T-cell (primary cell): ENCODE measurements around the gene ARV1. TPM values are rescaled to one million over a fixed set of nuclear protein-coding genes. Genes with fewer than 3 reads are reported as not detected.

Source experiments
- ATAC-seq, 4 experiments: fragments of 200-7000 bp in 3 of 4; fragments of 150-1000 bp in 1 of 4; cut with Tn5 transposase; replicated peaks in 1 of 4; 1 replicate in 3 of 4; 2 replicates in 1 of 4; pipeline ENCODE4 v1.10.0; 2021; ENCODE audit warnings: moderate library complexity in 3 of 4, mild to moderate bottlenecking in 2 of 4, moderate number of reproducible peaks in 1 of 4
- CTCF ChIA-PET, 2 donors: fragments of 300-600 bp; sonication (Branson Sonifier 250); formaldehyde crosslinking; loops; one replicate each; lab custom pipeline; 2022; ENCODE audit warnings: antibody characterized with exemption in 2 of 2; lab: Charles Lee
- POLR2A ChIA-PET, 2 donors: fragments of 300-600 bp; sonication (Branson Sonifier 250); formaldehyde crosslinking; loops; one replicate each; lab custom pipeline; 2022; ENCODE audit warnings: antibody characterized with exemption in 2 of 2; lab: Charles Lee
- DNase-seq, 35 experiments: peaks; one replicate each; pipeline versions ENCODE4 v3.0.0 to v3.0.0-alpha.2; 2013 to 2023
- H3K27ac ChIP-seq: one replicate; pipeline ENCODE4 v1.5.1; 2013; ENCODE audit warnings: low read length
- H3K27me3 ChIP-seq, 2 experiments: replicated peaks in 1 of 2; 1 replicate in 1 of 2; 2 replicates in 1 of 2; pipeline versions ENCODE4 v1.6.1 to v1.7.0; 2013; ENCODE audit warnings: low read length in 1 of 2, mixed read lengths in 1 of 2; ENCODE audit not compliant: control insufficient read depth in 2 of 2, insufficient read depth in 2 of 2; ENCODE audit errors: extremely low read depth in 1 of 2
- H3K36me3 ChIP-seq, 2 donors: 1 replicate in 1 of 2; 2 replicates in 1 of 2; pipeline versions ENCODE4 v1.6.1 to v1.7.0; 2013; ENCODE audit warnings: low read length in 1 of 2; ENCODE audit not compliant: control insufficient read depth in 2 of 2, insufficient read depth in 1 of 2; ENCODE audit errors: extremely low read depth in 1 of 2
- H3K4me1 ChIP-seq, 2 experiments: 1 replicate in 1 of 2; 2 replicates in 1 of 2; pipeline versions ENCODE4 v1.6.1 to v1.7.0; 2013; ENCODE audit warnings: low read length in 2 of 2, mixed read lengths in 1 of 2; ENCODE audit not compliant: insufficient read depth in 2 of 2, control insufficient read depth in 1 of 2; ENCODE audit errors: extremely low read depth in 1 of 2
- H3K4me3 ChIP-seq, 2 donors: 1 replicate in 1 of 2; 2 replicates in 1 of 2; pipeline versions ENCODE4 v1.5.1 to v1.7.0; 2013; ENCODE audit warnings: mild to moderate bottlenecking in 2 of 2, low read length in 1 of 2, moderate library complexity in 1 of 2; ENCODE audit not compliant: control insufficient read depth in 1 of 2; ENCODE audit errors: extremely low read depth in 1 of 2
- H3K9me3 ChIP-seq: 2 replicates; pipeline ENCODE4 v1.7.0; 2013
- H3K27ac Mint-ChIP-seq, 2 donors: one replicate each; pipeline ENCODE4 v1.8.0; 2020 to 2021; ENCODE audit warnings: mild to moderate bottlenecking in 2 of 2, mixed read lengths in 2 of 2
- H3K27me3 Mint-ChIP-seq, 2 donors: one replicate each; pipeline ENCODE4 v1.8.0; 2021 to 2022; ENCODE audit warnings: mixed read lengths in 2 of 2
- H3K36me3 Mint-ChIP-seq: one replicate; pipeline ENCODE4 v1.8.0; 2021; ENCODE audit warnings: mixed read lengths
- H3K4me1 Mint-ChIP-seq, 3 donors: one replicate each; pipeline ENCODE4 v1.8.0; 2020 to 2022; ENCODE audit warnings: mixed read lengths in 3 of 3, mild to moderate bottlenecking in 1 of 3
- H3K4me3 Mint-ChIP-seq, 3 donors: one replicate each; pipeline ENCODE4 v1.8.0; 2020 to 2022; ENCODE audit warnings: mild to moderate bottlenecking in 3 of 3, mixed read lengths in 3 of 3, moderate library complexity in 3 of 3
- H3K9me3 Mint-ChIP-seq, 3 donors: one replicate each; pipeline ENCODE4 v1.8.0; 2020 to 2022; ENCODE audit warnings: mixed read lengths in 3 of 3
- WGBS: methylation state at CpG from one replicate; pipeline ENCODE4 v1.1.5; 2013; ENCODE audit warnings: missing lambda C conversion rate; ENCODE audit not compliant: insufficient coverage; 5-methylcytosine and 5-hydroxymethylcytosine counted together
- total RNA-seq, 35 experiments: library from RNA in 6 of 35; stranded (reverse) in 6 of 35; fragments of 120-200 nt in 1 of 35; gene quantifications; one replicate each; pipeline versions ENCODE4 v1.2.1 to v1.2.4 and lab custom pipeline; 2013 to 2026

The ARV1 gene
- total RNA-seq, 5 donors from 2014 or later (not counting 1 experiment from before 2014, with no cell fraction given), result 6.7 to 13.2 (median 10.0) TPM

- peaks cover 5 to 11% (median 5%) of the 10 kb centered on the region in 3 donors for H3K4me1 Mint-ChIP-seq
- no peak overlapping the region for H3K27ac Mint-ChIP-seq
- ChIA-PET CTCF (interaction anchor here in 1 of 2 donors (1.1 kb wide), 1 partner anchor 257 kb away, joined by 3 read pairs; no protein-coding TSS in a partner anchor), POLR2A (no interaction called here)
- Histone ChIP-seq H3K4me1 (no peaks in the 10 kb centered on the region), H3K27ac (no peak overlapping the region), H3K9me3 (no peaks in the 10 kb centered on the region), H3K36me3 (peaks cover 9 to 45% of the 10 kb centered on the region in 2 donors), H3K4me3 (no peak overlapping the region), H3K27me3 (no peaks in the 10 kb centered on the region)
- H3K4me3 Mint-ChIP-seq, result no peak overlapping the region
- ATAC-seq (no peak), DNase-seq (no peak)
- WGBS, result no CpG with 5 or more reads among the region's 4 CpGs
- peaks cover 52% of the 10 kb centered on the region for H3K36me3 Mint-ChIP-seq
- H3K27me3 Mint-ChIP-seq, result no peaks in the 10 kb centered on the region
- no peaks in the 10 kb centered on the region for H3K9me3 Mint-ChIP-seq
Measured at GRCh38 chr1:230939806-230940489, 38.9 kb upstream of the ARV1 start.

- no peak overlapping the region for H3K4me3 Mint-ChIP-seq
- Histone ChIP-seq H3K9me3 (no peaks in the 10 kb centered on the region), H3K27ac (no peak overlapping the region), H3K4me3 (no peak overlapping the region), H3K27me3 (no peaks in the 10 kb centered on the region), H3K4me1 (no peaks in the 10 kb centered on the region), H3K36me3 (peaks cover 9 to 46% of the 10 kb centered on the region in 2 donors)
- no peaks in the 10 kb centered on the region for H3K27me3 Mint-ChIP-seq
- POLR2A ChIA-PET, result interaction anchor here in 1 of 2 donors (0.6 kb wide), 1 partner anchor 10 kb away, joined by 4 read pairs; no protein-coding TSS in a partner anchor
- no peak for DNase-seq
- H3K4me1 Mint-ChIP-seq, result peaks cover 5 to 7% (median 5%) of the 10 kb centered on the region in 3 donors
- peaks cover 51% of the 10 kb centered on the region for H3K36me3 Mint-ChIP-seq
- no peak overlapping the region for H3K27ac Mint-ChIP-seq
- no CpG with 5 or more reads among the region's 1 CpG for WGBS
- CTCF ChIA-PET, result no interaction called here
- no peaks in the 10 kb centered on the region for H3K9me3 Mint-ChIP-seq
- no peak for ATAC-seq
Measured at GRCh38 chr1:230940848-230941247, 38.0 kb upstream of the ARV1 start.

GRCh38 chr1:230943048-230943593 lies 35.8 kb upstream of the ARV1 start:
- H3K36me3 Mint-ChIP-seq, result peaks cover 60% of the 10 kb centered on the region
- H3K27me3 Mint-ChIP-seq, result no peaks in the 10 kb centered on the region
- no peak overlapping the region for H3K27ac Mint-ChIP-seq
- ChIA-PET POLR2A (no interaction called here), CTCF (no interaction called here)
- Histone ChIP-seq H3K27ac (no peak overlapping the region), H3K4me1 (no peaks in the 10 kb centered on the region), H3K4me3 (no peak overlapping the region), H3K36me3 (peaks cover 8 to 35% of the 10 kb centered on the region in 2 donors), H3K27me3 (no peaks in the 10 kb centered on the region), H3K9me3 (no peaks in the 10 kb centered on the region)
- DNase-seq, result no peak
- peaks cover 3 to 7% (median 5%) of the 10 kb centered on the region in 3 donors for H3K4me1 Mint-ChIP-seq
- H3K9me3 Mint-ChIP-seq, result no peaks in the 10 kb centered on the region
- WGBS, result no CpG with 5 or more reads among the region's 2 CpGs
- no peak overlapping the region for H3K4me3 Mint-ChIP-seq
- ATAC-seq, result no peak

- POLR2A ChIA-PET, result no interaction called here
- Mint-ChIP-seq H3K27me3 (no peaks in the 10 kb centered on the region), H3K27ac (no peak overlapping the region), H3K4me3 (no peak overlapping the region), H3K4me1 (peaks cover 0 to 9% (median 5%) of the 10 kb centered on the region in 3 donors), H3K36me3 (peaks cover 56% of the 10 kb centered on the region), H3K9me3 (no peaks in the 10 kb centered on the region)
- DNase-seq, result no peak
- H3K27ac ChIP-seq, result no peak overlapping the region
- H3K9me3 ChIP-seq, result no peaks in the 10 kb centered on the region
- no peaks in the 10 kb centered on the region for H3K4me1 ChIP-seq
- CTCF ChIA-PET, result no interaction called here
- peaks cover 13 to 36% of the 10 kb centered on the region in 2 donors for H3K36me3 ChIP-seq
- no peaks in the 10 kb centered on the region for H3K27me3 ChIP-seq
- WGBS, result no CpG with 5 or more reads among the region's 1 CpG
- ATAC-seq, result no peak
- H3K4me3 ChIP-seq, result no peak overlapping the region
Measured at GRCh38 chr1:230948301-230948700, 30.6 kb upstream of the ARV1 start.

GRCh38 chr1:230948903-230949302 lies 30.0 kb upstream of the ARV1 start:
- no peaks in the 10 kb centered on the region for H3K27me3 Mint-ChIP-seq
- Histone ChIP-seq H3K27ac (no peak overlapping the region), H3K9me3 (no peaks in the 10 kb centered on the region), H3K36me3 (peaks cover 12 to 39% of the 10 kb centered on the region in 2 donors), H3K4me1 (no peaks in the 10 kb centered on the region), H3K4me3 (no peak overlapping the region), H3K27me3 (no peaks in the 10 kb centered on the region)
- peaks cover 60% of the 10 kb centered on the region for H3K36me3 Mint-ChIP-seq
- ChIA-PET POLR2A (no interaction called here), CTCF (no interaction called here)
- DNase-seq, result no peak
- peaks cover 0 to 9% (median 5%) of the 10 kb centered on the region in 3 donors for H3K4me1 Mint-ChIP-seq
- no peak for ATAC-seq
- no peak overlapping the region for H3K27ac Mint-ChIP-seq
- 96% methylated on average over 2 of the region's 3 CpGs for WGBS
- H3K4me3 Mint-ChIP-seq, result no peak overlapping the region
- no peaks in the 10 kb centered on the region for H3K9me3 Mint-ChIP-seq

GRCh38 chr1:230950404-230950803 lies 28.5 kb upstream of the ARV1 start:
- Histone ChIP-seq H3K27ac (no peak overlapping the region), H3K4me3 (no peak overlapping the region), H3K27me3 (no peaks in the 10 kb centered on the region), H3K4me1 (no peaks in the 10 kb centered on the region), H3K36me3 (peaks cover 6 to 45% of the 10 kb centered on the region in 2 donors), H3K9me3 (no peaks in the 10 kb centered on the region)
- H3K9me3 Mint-ChIP-seq, result no peaks in the 10 kb centered on the region
- H3K4me3 Mint-ChIP-seq, result no peak overlapping the region
- peaks cover 0 to 11% (median 5%) of the 10 kb centered on the region in 3 donors for H3K4me1 Mint-ChIP-seq
- POLR2A ChIA-PET, result interaction anchor here in 1 of 2 donors (0.7 kb wide), 1 partner anchor 10 kb away, joined by 4 read pairs; no protein-coding TSS in a partner anchor
- ATAC-seq, result no peak
- H3K36me3 Mint-ChIP-seq, result peaks cover 54% of the 10 kb centered on the region
- no peak overlapping the region for H3K27ac Mint-ChIP-seq
- H3K27me3 Mint-ChIP-seq, result no peaks in the 10 kb centered on the region
- WGBS, result no CpG with 5 or more reads among the region's 3 CpGs
- CTCF ChIA-PET, result no interaction called here
- DNase-seq, result no peak
